ENCODE data around the gene DTYMK.
A peak's percentile ranks its signal among the peaks of the same experiment; 100 is the strongest.

Gene DTYMK

DNA sequence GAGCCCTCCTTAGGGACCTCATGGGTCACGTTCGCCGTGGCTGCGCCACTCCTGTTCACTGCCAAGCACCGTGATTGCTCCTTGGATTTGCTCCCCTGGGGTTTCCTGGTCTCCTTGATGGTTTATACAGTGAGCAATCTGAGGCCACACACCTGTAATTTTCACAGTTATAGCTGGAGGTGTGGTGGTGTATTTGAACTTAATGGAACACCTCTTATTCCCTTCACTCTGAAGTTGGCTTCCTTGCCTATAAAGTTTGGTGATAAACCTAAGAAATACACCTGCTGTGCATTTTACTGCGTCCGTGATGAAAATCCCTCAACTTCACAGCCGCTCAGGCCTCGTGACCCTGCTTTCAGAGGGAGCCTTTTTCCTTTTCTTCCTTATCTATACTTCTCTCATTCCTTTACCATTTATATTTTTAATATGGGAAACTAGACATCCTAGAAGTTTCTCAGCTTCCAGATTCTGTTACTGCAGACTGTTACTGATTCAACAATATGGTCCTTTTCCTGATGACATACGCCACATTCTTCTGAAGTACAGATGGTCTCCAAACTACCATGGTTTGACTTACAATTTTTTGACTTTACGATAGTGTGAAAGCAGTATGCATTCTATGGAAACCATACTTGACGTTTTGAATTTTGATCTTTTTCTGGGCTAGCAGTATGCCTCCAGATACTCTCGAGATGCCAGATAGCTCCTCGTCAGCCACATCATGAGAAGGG, 40.5 kb downstream of the DTYMK start:
- no peak for DNase-seq

DNA sequence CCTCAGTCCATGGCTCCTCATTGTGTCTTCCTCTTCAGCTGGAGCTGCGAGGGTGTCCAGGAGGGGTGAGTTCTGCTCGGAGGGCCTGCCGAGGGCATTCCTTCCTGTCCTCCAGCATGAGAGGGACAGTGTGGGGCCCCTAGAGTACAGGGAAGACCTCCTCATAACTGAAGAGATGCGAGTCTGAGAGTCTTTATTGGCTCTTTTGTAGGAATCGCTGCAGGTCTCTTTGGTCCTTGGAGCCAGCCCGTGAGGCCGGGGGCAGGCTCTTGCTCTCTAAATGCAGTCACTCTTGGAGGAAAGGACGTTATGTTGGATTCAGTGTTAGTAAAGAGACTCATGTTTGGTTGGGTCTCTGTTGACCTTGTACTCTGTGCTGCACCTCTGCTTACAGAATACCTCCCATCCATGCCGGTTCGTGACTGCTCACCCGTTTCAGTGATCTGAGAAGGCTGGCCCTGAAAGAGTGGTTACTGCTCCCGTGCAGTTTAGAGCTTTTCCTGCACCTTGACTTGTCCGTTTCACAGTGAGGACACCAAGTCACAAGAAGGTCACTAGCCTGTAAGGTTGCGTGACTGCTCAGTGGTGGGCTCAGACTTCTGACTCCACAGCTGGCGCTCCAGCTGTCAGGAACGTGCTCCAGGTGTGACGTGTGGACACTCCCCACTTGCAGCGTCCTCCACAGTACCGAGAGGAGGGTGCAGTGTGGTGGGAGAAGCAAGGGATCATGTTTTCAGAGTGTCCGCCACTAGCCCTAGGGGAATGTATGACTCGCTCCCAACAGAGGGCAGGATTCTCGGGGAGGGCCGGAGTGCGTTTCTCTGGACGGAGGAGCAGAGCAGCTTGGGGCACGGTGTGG, 41.3 kb downstream of the DTYMK start:
- DNase-seq = no peak

DNA sequence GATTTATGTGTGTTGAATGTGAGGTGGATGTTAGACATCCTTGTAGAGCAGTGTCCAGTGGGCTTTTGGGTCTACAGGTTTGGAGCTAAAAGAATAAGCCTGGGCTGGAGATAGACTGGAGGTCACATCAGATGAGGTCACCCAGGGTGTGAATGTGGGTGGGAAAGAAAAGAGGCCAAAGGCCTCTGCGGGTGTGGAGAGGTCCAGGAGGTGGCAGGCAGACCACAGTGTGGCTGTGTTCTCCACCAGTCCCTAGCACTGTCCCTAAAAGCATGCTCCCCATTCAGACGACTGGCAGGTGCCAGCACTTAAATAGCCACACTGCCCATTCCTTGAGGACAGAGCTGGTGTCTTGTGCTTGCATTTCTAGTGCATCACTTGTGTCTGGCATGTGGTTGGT, 45.0 kb downstream of the DTYMK start:
- DNase-seq = no peak

DNA sequence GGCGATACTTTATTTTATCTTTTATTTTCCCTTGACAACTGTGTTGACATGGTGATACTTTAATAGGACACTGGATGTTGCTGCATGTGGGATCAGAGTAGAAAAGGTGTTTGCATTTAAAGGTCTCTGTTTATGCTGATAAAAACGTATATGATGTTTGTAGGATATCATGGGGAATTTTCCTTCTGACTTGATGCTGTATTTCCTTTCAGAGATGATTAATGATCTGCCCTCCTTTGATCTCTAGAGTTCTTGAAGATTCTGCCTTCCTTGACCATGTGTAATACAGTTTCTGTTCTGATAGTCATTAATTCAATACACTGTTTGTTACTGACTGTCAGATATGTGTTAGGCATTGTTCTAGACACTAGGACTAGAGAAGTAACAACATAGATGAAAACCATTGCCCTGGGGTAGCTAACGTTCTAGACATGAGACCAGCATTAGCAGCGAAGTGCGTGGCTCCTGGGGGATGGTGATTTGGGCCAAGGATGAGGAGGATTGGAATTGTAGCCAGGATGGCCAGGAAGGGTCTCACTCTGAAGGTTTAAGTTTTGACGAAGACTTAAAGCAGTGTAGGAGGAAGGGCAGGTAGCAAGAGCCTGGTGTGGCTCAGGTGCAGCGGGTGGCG, 46.3 kb downstream of the DTYMK start:
- DNase-seq = no peak

DNA sequence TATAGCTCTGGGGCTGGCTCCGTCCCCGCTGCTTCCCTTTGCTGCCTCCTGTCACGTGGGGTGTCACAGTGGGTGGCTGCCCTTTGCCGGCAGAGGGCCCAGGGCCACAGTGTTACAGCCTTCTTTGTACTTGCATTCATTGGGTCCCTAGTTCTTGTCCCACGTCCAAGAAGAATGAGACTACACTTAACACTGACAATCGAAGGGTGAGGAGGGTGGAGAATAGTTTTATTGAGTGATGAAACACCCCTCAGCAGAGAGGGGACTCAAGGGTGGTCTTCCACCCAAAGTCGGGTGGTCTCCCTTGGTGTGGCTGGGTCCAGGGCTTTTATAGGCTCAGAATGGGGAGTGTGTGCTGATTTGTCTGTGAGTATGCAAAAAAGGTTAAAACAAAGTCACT, 47.2 kb downstream of the DTYMK start:
- no peak for DNase-seq

DNA sequence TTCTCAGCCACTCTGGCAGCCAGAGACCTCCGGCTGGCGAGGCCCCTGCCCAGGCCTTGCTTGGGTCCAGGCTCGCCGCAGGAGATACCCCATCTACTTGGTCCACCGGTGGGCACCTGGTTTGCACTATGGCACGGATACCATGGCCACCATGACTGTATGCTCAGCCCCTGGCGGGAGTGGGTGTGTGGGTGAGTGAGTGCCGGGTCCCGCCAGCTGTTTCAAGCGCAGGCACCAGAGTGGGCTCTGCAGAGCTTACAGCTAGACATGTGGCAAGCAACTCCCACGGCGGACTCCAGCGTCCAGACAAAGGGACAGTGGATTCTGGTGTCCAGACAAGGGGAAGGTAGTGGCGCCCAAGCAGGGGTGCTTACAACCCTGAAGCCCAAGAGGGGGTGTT, 47.7 kb downstream of the DTYMK start:
- no peak for DNase-seq

DNA sequence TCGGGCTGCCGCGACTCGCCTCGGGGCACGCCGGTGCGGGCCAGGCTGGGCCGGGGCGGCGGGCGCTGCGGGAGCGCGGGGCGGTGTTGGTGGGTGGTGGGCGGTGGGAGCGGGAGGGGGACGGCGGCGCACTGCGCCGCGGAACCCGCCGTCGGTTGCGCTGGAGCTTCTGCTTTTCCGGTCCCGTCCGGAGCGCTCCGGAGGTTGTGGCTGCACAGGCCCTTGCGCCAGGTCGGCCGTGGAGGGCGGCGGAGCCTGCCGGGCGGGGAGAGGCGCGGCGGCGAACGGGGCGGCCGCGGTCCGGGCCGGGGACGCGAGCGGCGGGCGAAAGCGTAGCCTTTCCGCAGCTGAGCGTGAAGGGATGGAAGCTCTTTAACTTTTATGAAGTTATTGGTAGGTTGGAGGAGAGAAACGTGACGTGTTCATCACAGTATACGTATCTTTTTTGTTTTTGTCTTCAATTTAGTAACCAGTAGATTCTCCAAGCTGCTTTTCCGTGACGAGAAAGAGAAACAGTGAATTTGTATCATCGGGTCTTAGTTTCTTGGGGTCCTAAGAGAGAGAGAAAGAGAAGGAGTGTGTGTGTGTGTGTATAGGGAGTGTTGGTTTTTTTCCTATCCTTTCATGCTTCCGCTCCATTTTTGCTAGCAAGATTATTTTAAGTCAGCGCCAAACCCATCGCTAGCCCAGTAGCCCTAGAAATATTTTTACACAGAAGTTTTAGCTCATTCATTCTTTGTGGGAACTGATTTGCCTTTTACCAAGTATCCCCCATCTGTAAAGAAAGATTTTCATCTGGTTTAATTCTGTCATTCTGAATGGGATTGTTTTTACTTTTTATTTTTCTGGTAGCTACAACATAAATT, 48.6 kb downstream of the DTYMK start:
- no peak for DNase-seq

DNA sequence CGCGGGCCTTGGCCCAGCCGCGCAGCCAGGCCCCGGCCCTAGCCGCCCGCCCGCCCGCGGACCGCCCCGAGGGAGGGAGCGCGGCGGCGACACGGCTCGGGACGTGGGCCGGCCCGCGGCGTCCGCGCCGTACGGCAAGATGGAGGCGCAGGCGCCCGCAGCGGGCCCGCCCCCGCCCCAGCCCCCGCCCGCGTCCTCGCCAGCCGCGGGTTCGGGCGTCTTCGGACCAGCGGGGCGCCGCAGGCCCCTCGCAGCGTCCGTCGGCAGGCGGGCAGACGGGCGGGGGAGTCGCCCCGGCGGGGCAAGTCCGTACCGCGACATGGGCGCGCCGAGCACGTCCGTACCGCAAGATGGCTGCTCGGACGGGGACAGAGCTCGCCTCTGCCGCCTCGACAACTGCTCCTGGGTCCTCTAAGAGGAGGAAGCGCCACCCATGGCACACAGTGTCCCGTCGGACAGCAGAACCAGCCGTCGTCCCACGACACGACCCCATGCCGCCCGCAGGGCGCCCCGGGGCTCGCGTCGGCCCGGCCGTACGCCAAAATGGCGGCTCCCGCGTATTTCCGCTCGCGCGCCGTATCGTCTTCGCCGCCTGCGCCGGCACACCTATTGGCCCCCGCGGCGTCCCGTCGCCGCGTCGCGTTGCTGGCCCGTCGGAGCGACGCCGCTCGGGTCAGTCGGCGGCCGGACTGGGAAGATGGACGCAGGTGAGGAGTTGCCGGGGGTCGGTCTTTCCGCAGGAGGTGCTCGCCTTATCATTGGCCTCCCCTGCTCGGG, 49.4 kb downstream of the DTYMK start, which contains the start of the genes ATG4B and THAP4:
Gene ATG4B (plus strand): TSS at position 676 of the 777 bp plus-strand sequence. CDS start 22 bp downstream, at position 698.
Gene THAP4 (minus strand): TSS at position 141 of the 777 bp plus-strand sequence. CDS start 141 bp downstream, outside the sequence.
- DNase-seq = peak; percentile 0

DNA sequence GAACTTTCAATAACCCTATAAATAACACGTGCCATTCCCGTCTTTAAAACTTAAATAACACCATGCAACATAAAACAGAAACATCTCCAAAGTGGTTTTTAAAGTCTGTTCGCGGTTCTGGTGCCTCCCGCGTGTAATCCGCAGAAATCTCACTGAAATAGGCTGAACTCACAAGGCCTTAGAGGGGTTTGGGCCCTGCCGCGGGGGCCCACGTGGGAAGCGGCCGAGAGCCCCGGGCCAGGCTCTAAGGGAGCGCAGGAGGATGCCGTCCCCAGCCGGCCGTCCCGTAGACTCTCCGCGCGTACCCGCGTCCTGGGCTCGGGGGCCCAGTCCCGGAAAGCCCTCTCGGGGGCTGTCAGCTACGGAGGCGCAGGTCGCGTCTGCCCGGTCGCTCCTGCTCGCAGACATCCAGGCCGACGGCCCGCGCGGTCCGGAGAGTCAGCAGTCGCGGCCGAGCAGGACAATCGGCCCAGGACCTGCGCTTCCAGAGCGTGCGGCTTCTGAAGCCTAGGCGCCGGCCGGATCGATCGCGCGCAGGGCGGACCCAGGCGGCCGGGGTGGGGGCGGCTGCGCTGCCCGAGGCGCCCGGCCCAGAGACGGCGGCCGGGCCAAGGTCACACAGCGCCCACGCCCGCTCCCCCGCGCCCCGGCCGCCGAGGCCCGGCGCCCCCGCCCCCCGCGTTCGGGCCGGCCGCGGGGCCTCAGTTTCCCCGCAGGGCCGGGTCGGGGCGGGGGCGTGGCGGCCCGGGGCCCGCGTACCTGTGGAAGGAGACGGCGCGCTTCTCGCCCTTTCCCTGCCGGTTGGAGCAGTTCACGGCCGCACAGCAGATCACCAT, 50.2 kb downstream of the DTYMK start:
- no peak for DNase-seq

DNA sequence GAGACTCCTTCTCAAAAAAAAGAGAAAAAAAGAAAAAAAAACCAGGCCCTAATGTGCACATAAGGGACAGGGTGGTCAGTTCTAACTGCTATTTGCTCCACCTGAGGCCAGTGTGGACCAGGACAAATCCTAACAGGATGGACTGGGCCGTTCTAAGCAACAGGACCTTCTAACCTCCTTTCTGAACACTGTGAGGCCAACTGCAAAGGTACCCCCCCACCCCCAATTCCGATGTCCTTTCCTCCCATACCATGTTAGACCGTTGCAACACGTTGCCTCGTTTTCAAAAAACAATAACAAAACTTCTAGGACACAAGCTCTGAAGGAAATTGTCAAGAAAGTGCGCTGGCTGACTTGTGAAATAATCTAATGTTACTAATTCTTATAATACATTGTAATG, 50.9 kb downstream of the DTYMK start:
- DNase-seq = no peak

DNA sequence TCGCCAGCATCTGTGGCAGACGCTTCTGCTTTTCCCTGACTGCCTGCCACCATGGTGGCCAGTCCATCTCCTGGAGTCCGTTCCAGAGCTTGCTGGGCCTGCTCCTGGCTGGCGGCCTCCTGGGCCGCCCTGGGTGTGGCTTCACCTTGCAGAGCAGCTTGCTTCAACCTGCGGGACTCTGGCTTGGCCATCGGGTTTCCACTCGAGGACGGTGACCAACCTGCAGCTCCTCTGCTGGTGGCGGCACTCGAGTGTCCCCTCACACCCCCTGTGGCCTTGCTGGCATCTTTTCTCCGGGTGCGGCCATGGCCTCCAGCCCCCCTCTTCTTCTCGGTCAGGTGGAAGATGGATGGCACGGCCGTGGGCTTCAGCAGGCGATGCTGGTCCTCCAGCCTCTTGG, 53.1 kb downstream of the DTYMK start:
- no peak for DNase-seq

DNA sequence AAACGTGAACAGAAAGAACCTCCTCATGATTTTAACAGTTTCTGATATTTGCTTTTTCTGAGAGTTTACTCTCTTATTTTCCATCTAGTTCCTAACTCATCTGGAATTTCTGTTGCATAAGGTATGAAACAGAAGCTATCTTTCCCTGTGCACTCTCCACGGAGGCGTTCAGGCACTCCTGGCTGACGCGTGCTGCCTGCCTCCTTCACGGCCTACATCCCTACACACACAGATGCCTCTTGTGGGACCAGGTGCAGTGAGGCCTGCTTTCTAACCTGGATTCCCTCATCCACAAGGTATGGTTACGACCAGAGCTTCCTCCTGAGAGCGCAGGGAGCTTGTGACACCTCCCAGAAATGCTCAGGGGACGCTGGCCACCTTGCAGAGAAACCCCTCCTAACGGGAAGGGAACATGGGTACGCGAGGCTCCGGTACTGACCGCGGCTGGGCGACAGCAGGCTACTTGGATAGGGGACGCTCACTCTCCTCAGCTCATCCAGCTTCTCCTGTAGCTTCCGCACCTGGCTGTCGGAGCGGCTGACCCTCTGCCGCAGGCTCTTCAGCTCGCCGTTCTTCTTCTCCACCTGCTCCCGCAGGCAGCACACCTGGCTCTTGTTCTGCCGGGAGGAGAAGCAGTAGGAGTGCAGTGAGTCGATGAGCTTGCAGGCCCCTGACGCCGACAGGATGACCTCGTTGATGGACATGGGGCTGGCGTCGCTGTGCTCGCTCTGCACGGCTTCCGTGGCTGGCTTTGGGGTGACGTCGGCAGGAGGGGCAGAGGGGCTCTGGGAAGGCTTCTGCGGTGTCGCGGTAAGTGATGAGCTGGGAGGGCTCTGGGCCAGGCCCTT, 53.9 kb downstream of the DTYMK start:
- no peak for DNase-seq

DNA sequence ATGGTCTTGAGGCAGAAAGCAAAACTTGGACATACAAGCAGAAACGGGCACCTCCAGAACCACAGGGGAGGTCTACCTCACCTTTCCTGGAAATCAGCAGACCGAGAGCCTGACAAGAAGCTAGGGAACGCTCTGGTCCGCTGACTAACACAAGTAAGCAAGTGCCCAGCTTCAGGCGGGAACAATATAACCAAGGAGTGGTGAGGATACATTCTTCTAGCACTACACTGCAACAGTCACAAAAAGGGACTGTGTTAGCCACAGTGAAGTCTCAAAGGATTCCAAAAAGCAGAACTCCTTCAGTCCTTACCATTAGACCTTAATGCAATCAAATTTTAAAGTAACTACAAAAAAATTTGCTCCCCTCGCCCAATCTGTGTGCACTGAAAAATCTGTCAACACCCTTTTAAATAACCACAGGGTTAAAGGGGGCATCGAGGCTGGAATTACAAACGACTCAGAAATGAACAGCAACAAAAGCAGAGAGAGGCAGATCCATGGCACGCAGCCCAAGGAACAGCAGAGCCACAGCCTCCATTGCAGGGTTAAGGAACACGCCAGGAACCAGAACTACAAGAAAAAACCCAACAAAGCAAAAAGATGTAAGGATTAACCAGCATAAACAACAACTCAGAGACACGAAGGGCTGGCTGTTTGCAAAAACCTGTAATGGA, 56.7 kb downstream of the DTYMK start:
- no peak for DNase-seq

DNA sequence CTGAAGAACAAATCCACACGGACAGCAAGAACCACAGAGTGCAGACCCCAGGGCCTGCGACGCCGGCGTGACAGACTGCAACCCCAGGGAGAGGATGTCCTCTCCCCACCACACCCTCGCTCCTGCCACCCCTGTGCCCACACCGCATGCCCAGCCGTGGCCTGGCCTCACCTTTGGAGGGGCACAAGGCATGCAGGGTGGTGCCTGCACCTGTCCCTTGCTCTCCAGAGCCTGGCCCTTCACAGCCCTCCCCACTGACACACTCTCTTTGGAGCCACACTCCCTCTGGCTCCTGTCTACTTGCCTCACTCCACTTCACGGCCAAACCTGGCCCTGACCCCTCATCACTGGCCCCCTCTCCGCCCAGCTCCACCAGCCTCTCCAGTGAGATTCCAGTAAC, 58.9 kb downstream of the DTYMK start:
- DNase-seq = no peak

Data from NCI-H1436 treated with DMSO at 0.1 percent for 48 hours (cell line).